WTC11 (cell line): ENCODE data around the gene CD300A. TPM values are rescaled to one million over a fixed set of nuclear protein-coding genes. Genes with fewer than 3 reads are reported as not detected.

Source experiments
- ATAC-seq: fragments of 200-7000 bp; cut with Tn5 transposase; 2 replicates; pipeline ENCODE4 v1.10.0; 2021; ENCODE audit warnings: mild to moderate bottlenecking, moderate library complexity
- CTCF ChIA-PET: fragments of 300-600 bp; sonication (Branson Sonifier 250); formaldehyde crosslinking; loops from one replicate; lab custom pipeline; 2021; ENCODE audit warnings: antibody characterized with exemption; lab: Charles Lee
- POLR2A ChIA-PET: fragments of 350-600 bp; sonication (Branson Sonifier 250); formaldehyde crosslinking; loops from one replicate; lab custom pipeline; 2021; ENCODE audit warnings: antibody characterized with exemption; lab: Charles Lee
- DNase-seq: peaks from one replicate; pipeline ENCODE4 v3.0.0; 2021; ENCODE audit warnings: low spot score
- H3K27ac Mint-ChIP-seq: 2 replicates; pipeline ENCODE4 v1.8.0; 2021; ENCODE audit warnings: mixed read lengths
- H3K27me3 Mint-ChIP-seq: 2 replicates; pipeline ENCODE4 v1.8.0; 2021; ENCODE audit warnings: low read depth, mild to moderate bottlenecking, moderate library complexity, mixed read lengths
- H3K36me3 Mint-ChIP-seq: 2 replicates; pipeline ENCODE4 v1.8.0; 2021; ENCODE audit warnings: mixed read lengths
- H3K4me1 Mint-ChIP-seq: 2 replicates; pipeline ENCODE4 v1.8.0; 2022; ENCODE audit warnings: mixed read lengths
- H3K4me3 Mint-ChIP-seq: 2 replicates; pipeline ENCODE4 v1.8.0; 2021; ENCODE audit warnings: mild to moderate bottlenecking, moderate library complexity, mixed read lengths
- H3K9me3 Mint-ChIP-seq: 2 replicates; pipeline ENCODE4 v1.8.0; 2021; ENCODE audit warnings: mixed read lengths
- CBFB ChIP-seq: sonication (generic); formaldehyde crosslinking; IDR thresholded peaks from 2 replicates; pipeline ENCODE4 v1.8.1; 2022; ENCODE audit warnings: mild to moderate bottlenecking, low read depth, missing genetic modification reagents
- CREB1 ChIP-seq: sonication (generic); formaldehyde crosslinking; IDR thresholded peaks from 2 replicates; pipeline ENCODE4 v1.8.0; 2023; ENCODE audit warnings: mild to moderate bottlenecking, missing genetic modification reagents
- FOXJ3 ChIP-seq: sonication (generic); formaldehyde crosslinking; IDR thresholded peaks from 2 replicates; pipeline ENCODE4 v1.9.0; 2021; ENCODE audit warnings: missing genetic modification reagents, mild to moderate bottlenecking, borderline replicate concordance
- GTF2I ChIP-seq: fragments of 250-450 bp; sonication (Bioruptor Pico); conservative IDR thresholded peaks from 2 replicates; pipeline ENCODE4 v1.4.0; 2021; ENCODE audit warnings: mild to moderate bottlenecking
- JUN ChIP-seq: sonication (generic); formaldehyde crosslinking; IDR thresholded peaks from 2 replicates; pipeline ENCODE4 v1.8.0; 2023; ENCODE audit warnings: mild to moderate bottlenecking, missing genetic modification reagents
- ZNF121 ChIP-seq: sonication (generic); formaldehyde crosslinking; IDR thresholded peaks from 2 replicates; pipeline ENCODE4 v1.8.0; 2023; ENCODE audit warnings: missing genetic modification reagents
- ZNF232 ChIP-seq: sonication (generic); formaldehyde crosslinking; IDR thresholded peaks from 2 replicates; pipeline ENCODE4 v1.8.0; 2022; ENCODE audit warnings: mild to moderate bottlenecking, missing genetic modification reagents
- ZNF671 ChIP-seq: fragments of 250-450 bp; sonication (Bioruptor Pico); IDR thresholded peaks from 2 replicates; pipeline ENCODE4 v1.8.0; 2021; ENCODE audit warnings: mild to moderate bottlenecking
- total RNA-seq: library from RNA; stranded (reverse); gene quantifications from 3 replicates; pipeline ENCODE4 v1.2.3, GENCODE V29; 2021
- TF ChIP-seq, protein P1 (sequence below): sonication (generic); formaldehyde crosslinking; IDR thresholded peaks from 2 replicates; pipeline ENCODE4 v1.8.0; 2023; ENCODE audit warnings: missing genetic modification reagents, mild to moderate bottlenecking, borderline replicate concordance
- TF ChIP-seq, protein P2 (sequence below): sonication (generic); formaldehyde crosslinking; IDR thresholded peaks from 2 replicates; pipeline ENCODE4 v1.8.1; 2022; ENCODE audit warnings: mild to moderate bottlenecking, moderate library complexity, missing genetic modification reagents
- TF ChIP-seq, protein P3 (sequence below): fragments of 250-450 bp; sonication (Bioruptor Pico); IDR thresholded peaks from 2 replicates; pipeline ENCODE4 v1.9.0; 2021; ENCODE audit warnings: mild to moderate bottlenecking
- TF ChIP-seq, protein P4 (sequence below): sonication (generic); formaldehyde crosslinking; IDR thresholded peaks from 2 replicates; pipeline ENCODE4 v1.8.1; 2023; ENCODE audit warnings: mild to moderate bottlenecking, missing genetic modification reagents
- TF ChIP-seq, protein P5 (sequence below): sonication (generic); formaldehyde crosslinking; IDR thresholded peaks from 2 replicates; pipeline ENCODE4 v1.8.0; 2022; ENCODE audit warnings: mild to moderate bottlenecking, missing genetic modification reagents
- TF ChIP-seq, protein P6 (sequence below): fragments of 250-450 bp; sonication (Bioruptor Pico); IDR thresholded peaks from 2 replicates; pipeline ENCODE4 v2.1.2; 2022; ENCODE audit warnings: mild to moderate bottlenecking, moderate library complexity
- TF ChIP-seq, protein P7 (sequence below): sonication (generic); formaldehyde crosslinking; IDR thresholded peaks from 2 replicates; pipeline ENCODE4 v1.8.1; 2022; ENCODE audit warnings: low read depth, missing genetic modification reagents, borderline replicate concordance
- TF ChIP-seq, protein P8 (sequence below): fragments of 200-600 bp; IDR thresholded peaks from 2 replicates; pipeline ENCODE4 v1.8.0; 2022; ENCODE audit warnings: antibody characterized with exemption
- TF ChIP-seq, protein P9 (sequence below): sonication (generic); formaldehyde crosslinking; IDR thresholded peaks from 2 replicates; pipeline ENCODE4 v1.8.1; 2023; ENCODE audit warnings: mild to moderate bottlenecking, missing genetic modification reagents, moderate library complexity
- TF ChIP-seq, protein P10 (sequence below): sonication (generic); formaldehyde crosslinking; IDR thresholded peaks from 2 replicates; pipeline ENCODE4 v1.8.0; 2023; ENCODE audit warnings: mild to moderate bottlenecking, missing genetic modification reagents

CD300A gene
- total RNA-seq, 1 experiment from 2014 or later: 1.1 TPM

DNA sequence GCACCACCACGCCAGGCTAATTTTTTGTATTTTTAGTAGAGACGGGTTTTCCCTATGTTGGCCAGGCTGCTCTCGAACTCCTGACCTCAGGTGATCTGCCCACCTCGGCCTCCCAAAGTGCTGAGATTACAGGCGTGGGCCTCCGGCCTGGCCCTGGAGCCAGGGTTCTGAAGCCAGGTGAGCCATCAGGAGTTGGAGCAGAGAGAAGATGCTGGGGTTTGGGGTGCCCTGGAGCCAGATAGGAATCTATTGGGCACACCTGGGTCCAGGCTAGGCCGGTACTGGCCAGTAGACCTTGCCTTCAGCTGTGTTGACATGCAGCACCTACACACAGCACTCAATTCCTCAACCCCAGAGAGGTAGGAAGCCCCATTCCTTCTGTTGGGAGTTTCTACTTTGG is 5.4 kb upstream of the CD300A start (continued):
- TF ChIP-seq, protein P1, sequence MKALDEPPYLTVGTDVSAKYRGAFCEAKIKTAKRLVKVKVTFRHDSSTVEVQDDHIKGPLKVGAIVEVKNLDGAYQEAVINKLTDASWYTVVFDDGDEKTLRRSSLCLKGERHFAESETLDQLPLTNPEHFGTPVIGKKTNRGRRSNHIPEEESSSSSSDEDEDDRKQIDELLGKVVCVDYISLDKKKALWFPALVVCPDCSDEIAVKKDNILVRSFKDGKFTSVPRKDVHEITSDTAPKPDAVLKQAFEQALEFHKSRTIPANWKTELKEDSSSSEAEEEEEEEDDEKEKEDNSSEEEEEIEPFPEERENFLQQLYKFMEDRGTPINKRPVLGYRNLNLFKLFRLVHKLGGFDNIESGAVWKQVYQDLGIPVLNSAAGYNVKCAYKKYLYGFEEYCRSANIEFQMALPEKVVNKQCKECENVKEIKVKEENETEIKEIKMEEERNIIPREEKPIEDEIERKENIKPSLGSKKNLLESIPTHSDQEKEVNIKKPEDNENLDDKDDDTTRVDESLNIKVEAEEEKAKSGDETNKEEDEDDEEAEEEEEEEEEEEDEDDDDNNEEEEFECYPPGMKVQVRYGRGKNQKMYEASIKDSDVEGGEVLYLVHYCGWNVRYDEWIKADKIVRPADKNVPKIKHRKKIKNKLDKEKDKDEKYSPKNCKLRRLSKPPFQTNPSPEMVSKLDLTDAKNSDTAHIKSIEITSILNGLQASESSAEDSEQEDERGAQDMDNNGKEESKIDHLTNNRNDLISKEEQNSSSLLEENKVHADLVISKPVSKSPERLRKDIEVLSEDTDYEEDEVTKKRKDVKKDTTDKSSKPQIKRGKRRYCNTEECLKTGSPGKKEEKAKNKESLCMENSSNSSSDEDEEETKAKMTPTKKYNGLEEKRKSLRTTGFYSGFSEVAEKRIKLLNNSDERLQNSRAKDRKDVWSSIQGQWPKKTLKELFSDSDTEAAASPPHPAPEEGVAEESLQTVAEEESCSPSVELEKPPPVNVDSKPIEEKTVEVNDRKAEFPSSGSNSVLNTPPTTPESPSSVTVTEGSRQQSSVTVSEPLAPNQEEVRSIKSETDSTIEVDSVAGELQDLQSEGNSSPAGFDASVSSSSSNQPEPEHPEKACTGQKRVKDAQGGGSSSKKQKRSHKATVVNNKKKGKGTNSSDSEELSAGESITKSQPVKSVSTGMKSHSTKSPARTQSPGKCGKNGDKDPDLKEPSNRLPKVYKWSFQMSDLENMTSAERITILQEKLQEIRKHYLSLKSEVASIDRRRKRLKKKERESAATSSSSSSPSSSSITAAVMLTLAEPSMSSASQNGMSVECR (CRISPR knock-in tag): no peak
- TF ChIP-seq CREB1 (no peak), CBFB (CRISPR knock-in tag) (no peak), ZNF232 (CRISPR knock-in tag) (no peak), ZNF121 (CRISPR knock-in tag) (no peak), ZNF671 (CRISPR knock-in tag) (no peak)
- TF ChIP-seq, protein P2, sequence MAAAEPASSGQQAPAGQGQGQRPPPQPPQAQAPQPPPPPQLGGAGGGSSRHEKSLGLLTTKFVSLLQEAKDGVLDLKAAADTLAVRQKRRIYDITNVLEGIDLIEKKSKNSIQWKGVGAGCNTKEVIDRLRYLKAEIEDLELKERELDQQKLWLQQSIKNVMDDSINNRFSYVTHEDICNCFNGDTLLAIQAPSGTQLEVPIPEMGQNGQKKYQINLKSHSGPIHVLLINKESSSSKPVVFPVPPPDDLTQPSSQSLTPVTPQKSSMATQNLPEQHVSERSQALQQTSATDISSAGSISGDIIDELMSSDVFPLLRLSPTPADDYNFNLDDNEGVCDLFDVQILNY (CRISPR knock-in tag): no peak
- TF ChIP-seq, protein P3, sequence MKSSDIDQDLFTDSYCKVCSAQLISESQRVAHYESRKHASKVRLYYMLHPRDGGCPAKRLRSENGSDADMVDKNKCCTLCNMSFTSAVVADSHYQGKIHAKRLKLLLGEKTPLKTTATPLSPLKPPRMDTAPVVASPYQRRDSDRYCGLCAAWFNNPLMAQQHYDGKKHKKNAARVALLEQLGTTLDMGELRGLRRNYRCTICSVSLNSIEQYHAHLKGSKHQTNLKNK (CRISPR knock-in tag): no peak
- TF ChIP-seq, protein P4, sequence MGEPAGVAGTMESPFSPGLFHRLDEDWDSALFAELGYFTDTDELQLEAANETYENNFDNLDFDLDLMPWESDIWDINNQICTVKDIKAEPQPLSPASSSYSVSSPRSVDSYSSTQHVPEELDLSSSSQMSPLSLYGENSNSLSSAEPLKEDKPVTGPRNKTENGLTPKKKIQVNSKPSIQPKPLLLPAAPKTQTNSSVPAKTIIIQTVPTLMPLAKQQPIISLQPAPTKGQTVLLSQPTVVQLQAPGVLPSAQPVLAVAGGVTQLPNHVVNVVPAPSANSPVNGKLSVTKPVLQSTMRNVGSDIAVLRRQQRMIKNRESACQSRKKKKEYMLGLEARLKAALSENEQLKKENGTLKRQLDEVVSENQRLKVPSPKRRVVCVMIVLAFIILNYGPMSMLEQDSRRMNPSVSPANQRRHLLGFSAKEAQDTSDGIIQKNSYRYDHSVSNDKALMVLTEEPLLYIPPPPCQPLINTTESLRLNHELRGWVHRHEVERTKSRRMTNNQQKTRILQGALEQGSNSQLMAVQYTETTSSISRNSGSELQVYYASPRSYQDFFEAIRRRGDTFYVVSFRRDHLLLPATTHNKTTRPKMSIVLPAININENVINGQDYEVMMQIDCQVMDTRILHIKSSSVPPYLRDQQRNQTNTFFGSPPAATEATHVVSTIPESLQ: no peak
- TF ChIP-seq, protein P5, sequence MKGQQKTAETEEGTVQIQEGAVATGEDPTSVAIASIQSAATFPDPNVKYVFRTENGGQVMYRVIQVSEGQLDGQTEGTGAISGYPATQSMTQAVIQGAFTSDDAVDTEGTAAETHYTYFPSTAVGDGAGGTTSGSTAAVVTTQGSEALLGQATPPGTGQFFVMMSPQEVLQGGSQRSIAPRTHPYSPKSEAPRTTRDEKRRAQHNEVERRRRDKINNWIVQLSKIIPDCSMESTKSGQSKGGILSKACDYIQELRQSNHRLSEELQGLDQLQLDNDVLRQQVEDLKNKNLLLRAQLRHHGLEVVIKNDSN (CRISPR knock-in tag): no peak

DNA sequence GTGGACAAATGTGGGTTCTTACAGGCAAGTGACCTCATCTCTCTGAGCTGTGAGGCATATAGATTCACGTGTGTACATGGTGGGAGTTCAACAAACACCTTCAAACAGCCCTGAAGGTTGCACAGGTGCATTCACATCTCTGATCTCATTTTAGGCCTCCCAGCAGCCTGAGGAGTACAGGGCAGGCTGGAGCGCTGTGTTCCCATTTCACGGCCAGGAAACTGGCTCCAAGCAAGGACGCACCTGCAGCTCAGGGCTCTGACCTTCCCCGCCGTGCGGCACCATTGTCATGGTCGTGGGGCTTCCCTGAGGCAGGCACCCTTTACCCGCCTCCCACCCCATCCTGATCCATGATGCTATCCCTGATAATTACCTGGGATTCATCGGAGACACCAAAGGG is 4.8 kb upstream of the CD300A start:
- H3K4me3 Mint-ChIP-seq: no peak overlapping the region
- TF ChIP-seq, protein P6, sequence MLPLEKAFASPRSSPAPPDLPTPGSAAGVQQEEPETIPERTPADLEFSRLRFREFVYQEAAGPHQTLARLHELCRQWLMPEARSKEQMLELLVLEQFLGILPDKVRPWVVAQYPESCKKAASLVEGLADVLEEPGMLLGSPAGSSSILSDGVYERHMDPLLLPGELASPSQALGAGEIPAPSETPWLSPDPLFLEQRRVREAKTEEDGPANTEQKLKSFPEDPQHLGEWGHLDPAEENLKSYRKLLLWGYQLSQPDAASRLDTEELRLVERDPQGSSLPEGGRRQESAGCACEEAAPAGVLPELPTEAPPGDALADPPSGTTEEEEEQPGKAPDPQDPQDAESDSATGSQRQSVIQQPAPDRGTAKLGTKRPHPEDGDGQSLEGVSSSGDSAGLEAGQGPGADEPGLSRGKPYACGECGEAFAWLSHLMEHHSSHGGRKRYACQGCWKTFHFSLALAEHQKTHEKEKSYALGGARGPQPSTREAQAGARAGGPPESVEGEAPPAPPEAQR (CRISPR knock-in tag): no peak
- TF ChIP-seq, protein P3 (CRISPR knock-in tag): no peak
- TF ChIP-seq, protein P7, sequence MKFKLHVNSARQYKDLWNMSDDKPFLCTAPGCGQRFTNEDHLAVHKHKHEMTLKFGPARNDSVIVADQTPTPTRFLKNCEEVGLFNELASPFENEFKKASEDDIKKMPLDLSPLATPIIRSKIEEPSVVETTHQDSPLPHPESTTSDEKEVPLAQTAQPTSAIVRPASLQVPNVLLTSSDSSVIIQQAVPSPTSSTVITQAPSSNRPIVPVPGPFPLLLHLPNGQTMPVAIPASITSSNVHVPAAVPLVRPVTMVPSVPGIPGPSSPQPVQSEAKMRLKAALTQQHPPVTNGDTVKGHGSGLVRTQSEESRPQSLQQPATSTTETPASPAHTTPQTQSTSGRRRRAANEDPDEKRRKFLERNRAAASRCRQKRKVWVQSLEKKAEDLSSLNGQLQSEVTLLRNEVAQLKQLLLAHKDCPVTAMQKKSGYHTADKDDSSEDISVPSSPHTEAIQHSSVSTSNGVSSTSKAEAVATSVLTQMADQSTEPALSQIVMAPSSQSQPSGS (CRISPR knock-in tag): no peak
- TF ChIP-seq, protein P8, sequence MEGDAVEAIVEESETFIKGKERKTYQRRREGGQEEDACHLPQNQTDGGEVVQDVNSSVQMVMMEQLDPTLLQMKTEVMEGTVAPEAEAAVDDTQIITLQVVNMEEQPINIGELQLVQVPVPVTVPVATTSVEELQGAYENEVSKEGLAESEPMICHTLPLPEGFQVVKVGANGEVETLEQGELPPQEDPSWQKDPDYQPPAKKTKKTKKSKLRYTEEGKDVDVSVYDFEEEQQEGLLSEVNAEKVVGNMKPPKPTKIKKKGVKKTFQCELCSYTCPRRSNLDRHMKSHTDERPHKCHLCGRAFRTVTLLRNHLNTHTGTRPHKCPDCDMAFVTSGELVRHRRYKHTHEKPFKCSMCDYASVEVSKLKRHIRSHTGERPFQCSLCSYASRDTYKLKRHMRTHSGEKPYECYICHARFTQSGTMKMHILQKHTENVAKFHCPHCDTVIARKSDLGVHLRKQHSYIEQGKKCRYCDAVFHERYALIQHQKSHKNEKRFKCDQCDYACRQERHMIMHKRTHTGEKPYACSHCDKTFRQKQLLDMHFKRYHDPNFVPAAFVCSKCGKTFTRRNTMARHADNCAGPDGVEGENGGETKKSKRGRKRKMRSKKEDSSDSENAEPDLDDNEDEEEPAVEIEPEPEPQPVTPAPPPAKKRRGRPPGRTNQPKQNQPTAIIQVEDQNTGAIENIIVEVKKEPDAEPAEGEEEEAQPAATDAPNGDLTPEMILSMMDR: no peak
- TF ChIP-seq, protein P9, sequence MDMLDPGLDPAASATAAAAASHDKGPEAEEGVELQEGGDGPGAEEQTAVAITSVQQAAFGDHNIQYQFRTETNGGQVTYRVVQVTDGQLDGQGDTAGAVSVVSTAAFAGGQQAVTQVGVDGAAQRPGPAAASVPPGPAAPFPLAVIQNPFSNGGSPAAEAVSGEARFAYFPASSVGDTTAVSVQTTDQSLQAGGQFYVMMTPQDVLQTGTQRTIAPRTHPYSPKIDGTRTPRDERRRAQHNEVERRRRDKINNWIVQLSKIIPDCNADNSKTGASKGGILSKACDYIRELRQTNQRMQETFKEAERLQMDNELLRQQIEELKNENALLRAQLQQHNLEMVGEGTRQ (CRISPR knock-in tag): no peak
- no peak for TF ChIP-seq GTF2I (CRISPR knock-in tag)
- TF ChIP-seq, protein P10, sequence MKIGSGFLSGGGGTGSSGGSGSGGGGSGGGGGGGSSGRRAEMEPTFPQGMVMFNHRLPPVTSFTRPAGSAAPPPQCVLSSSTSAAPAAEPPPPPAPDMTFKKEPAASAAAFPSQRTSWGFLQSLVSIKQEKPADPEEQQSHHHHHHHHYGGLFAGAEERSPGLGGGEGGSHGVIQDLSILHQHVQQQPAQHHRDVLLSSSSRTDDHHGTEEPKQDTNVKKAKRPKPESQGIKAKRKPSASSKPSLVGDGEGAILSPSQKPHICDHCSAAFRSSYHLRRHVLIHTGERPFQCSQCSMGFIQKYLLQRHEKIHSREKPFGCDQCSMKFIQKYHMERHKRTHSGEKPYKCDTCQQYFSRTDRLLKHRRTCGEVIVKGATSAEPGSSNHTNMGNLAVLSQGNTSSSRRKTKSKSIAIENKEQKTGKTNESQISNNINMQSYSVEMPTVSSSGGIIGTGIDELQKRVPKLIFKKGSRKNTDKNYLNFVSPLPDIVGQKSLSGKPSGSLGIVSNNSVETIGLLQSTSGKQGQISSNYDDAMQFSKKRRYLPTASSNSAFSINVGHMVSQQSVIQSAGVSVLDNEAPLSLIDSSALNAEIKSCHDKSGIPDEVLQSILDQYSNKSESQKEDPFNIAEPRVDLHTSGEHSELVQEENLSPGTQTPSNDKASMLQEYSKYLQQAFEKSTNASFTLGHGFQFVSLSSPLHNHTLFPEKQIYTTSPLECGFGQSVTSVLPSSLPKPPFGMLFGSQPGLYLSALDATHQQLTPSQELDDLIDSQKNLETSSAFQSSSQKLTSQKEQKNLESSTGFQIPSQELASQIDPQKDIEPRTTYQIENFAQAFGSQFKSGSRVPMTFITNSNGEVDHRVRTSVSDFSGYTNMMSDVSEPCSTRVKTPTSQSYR (CRISPR knock-in tag): no peak
- TF ChIP-seq FOXJ3: no peak
- no peak for TF ChIP-seq JUN (CRISPR knock-in tag)

More for the DNA sequence above, 4.8 kb upstream of the CD300A start:
- ChIA-PET CTCF (interaction anchor here (0.9 kb wide), 1 partner anchor 276 kb away, joined by 5 read pairs; the partner anchor contains the start of gene RAB37), POLR2A (no interaction called here)
- Mint-ChIP-seq H3K36me3 (no peaks in the 10 kb centered on the region), H3K4me1 (peaks cover 8% of the 10 kb centered on the region; the same call in 1 of the 2 replicates), H3K9me3 (no peaks in the 10 kb centered on the region), H3K27ac (no peak overlapping the region), H3K27me3 (peaks cover 5% of the 10 kb centered on the region)
- DNase-seq (no peak), ATAC-seq (no peak)
